HG03103 (cell line): ENCODE measurements around the gene NRM.
"Not testable (repeated sequence)": the region's sequence is repeated elsewhere in the genome, so short reads cannot be mapped to it uniquely, and the experiment has no call there.

Experiments used
- ATAC-seq: cut with Tn5 transposase; IDR thresholded peaks from one replicate; pipeline ENCODE4 v1.9.1; 2021; ENCODE audit warnings: low read depth; ENCODE audit not compliant: unreplicated experiment

NRM gene

DNA sequence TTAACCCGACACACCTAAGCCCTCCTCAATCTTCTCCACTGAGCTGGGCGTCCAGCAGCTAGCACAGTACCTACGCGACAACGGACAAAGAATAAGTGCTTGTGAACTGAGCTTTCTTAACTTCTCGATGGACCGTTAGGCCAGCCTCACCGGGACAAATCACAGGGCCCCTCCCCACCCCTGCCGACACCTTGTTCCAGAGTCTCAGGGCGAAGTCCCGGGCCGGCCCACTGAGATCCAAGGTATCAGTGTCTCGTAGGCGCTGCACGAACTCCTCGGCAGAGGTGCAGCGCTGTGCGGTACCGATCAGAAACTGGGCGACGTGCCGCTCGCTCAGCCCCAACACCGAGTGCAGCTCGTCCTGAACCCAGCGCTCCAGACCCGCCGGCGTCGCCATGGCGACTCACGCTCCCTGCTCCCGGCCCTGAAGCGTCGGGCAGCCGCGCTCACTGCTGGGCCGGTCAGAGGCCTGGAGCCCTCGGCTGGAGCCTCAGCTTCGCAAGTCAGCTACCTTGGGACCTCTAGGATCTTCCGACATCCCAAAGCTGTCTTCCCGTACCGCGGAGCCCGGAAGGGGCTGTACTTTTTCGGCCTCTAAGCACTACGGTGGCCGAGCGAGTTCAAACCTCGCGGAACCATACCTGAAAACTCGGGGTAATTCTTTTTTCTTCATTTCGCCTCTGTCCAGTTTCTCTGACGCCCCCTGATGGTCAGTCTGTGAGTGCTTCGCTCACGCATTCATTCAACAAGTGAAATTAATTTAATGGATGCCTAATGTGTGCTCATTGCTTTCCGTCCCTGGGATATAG is 18.1 kb downstream of the NRM start, which contains the start of gene DHX16:
Gene DHX16 (minus strand): TSS at position 562 of the 809 bp plus-strand sequence. CDS start 165 bp downstream, at position 397.
- ATAC-seq = peak; percentile 53

DNA sequence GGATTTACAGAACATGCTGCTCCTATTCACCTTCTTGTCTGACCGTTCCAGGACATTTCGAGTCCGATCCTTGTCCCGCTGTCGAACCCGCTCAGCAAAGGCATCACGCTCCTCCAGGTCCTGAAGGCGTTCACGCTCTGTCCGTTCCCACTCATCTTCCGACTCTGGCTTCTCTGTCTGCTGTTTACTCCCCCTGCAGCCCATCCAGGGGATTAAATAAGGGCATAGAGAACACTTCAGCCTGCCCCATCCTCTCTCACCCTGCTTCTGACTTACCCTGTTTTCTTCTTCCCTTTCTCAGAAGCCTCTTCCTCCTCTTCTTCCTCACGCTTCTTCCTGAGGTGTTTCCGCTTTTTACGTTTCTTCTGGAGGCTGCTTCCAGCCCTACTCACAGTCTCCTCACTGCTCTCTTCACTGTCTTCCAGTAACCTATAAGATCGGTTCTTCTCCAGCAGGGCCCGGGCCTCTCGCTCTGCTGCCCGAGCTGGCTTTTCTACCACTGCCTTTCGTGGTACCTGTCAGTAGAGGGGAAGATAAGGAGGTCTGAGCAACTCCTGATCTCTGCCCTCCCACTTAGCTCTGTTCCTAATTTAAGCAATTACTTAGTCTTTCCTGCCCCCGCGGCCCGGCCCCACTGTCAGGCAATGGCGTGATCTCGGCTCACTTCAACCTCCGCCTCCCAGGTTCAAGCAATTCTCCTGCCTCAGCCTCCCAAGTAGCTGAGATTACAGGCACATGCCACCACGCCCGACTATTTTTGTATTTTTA is 19.8 kb downstream of the NRM start:
- ATAC-seq = no peak

DNA sequence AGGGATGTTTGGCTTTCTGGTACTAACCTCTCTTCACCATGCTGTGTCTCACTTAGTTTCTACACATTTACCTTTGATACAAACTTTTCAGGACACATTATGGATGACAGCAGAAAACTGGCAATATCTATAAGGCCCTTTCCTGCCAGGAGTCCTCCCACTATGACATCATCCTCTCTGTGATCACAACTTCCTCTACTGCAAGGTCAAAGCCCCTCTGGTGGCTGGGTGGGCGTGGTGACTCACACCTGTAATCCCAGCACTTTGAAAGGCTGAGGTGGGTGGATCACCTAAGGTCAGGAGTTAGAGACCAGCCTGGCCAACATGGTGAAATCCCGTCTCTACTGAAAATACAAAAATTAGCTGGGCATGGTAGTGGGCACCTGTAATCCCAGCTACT is 24.5 kb downstream of the NRM start:
- ATAC-seq = not testable (repeated sequence)

DNA sequence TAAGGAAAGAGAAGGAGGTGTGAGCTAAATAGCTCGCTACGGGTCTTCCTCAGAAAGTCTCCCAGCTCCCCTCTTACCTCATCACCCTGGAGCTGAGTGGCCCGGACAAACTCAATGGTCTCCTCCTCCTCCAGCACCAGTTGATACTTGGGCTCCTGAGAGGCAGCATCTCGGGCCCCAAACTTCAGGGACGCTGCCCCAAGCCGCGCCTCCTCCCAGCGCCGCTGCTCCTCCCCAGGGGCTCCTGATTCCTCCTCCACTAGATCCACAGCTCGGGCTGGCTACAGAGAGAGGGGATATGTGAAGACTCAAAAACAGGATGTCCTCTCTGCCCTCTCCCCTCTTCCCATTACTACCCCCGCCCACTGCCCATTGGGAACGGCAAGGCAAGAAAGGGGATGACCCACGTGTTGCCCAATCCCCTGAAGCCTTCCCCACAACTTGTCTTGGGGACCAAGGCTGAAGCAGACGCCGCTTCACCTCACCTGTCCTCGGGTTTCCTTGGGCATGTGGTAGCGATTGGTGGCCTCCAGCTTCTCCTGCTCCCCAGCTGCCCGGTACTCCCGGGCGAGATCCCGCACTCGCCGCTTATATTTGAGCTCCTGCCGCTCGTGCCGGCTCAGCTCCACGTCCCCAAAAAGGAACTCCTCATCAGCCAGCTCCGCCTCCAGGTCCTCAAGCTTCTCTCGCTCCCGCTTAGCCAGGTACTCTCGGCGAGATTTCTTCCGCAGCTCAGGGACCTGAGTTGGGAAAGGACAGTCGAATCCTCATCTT is 25.6 kb downstream of the NRM start:
- no peak for ATAC-seq

- not testable (repeated sequence) for ATAC-seq
Measured at GRCh38 chr6:30657922-30658321, 32.9 kb downstream of the NRM start.

- no peak for ATAC-seq
Measured at GRCh38 chr6:30657454-30657853, 33.3 kb downstream of the NRM start.

GRCh38 chr6:30656513-30656912 is 34.3 kb downstream of the NRM start:
- ATAC-seq = no peak

- ATAC-seq = no peak
Measured at GRCh38 chr6:30655743-30656094, 35.1 kb downstream of the NRM start.

GRCh38 chr6:30654798-30655742 is 35.7 kb downstream of the NRM start:
- ATAC-seq = no peak

DNA sequence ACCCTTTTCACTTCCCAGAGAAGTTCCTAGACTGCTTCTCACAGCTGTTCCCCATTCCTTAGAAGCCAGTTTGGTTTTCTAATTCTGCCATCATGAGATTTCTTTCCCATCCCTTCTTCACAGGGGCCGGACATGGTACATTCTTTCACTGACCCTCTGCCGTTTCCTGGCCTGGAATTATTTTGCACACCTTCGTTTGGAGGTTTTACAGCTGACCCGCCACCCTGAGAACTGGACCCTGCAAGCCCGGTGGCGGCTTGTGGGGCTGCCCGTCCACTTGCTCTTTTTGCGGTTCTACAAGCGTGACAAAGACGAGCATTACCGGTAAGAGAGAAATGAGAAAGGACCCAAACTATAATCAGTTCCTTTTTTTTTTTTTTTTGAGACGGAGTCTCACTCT is 39.6 kb downstream of the NRM start:
- no peak for ATAC-seq

GRCh38 chr6:30647242-30648116 is 43.3 kb downstream of the NRM start:
- ATAC-seq = peak; percentile 55

- peak; percentile 30 for ATAC-seq
Measured at GRCh38 chr6:30646450-30647241, 44.1 kb downstream of the NRM start, which contains the start of gene C6orf136. C6orf136 (plus strand) TSS chr6:30647133; CDS start chr6:30647232, 99 bp downstream.

DNA sequence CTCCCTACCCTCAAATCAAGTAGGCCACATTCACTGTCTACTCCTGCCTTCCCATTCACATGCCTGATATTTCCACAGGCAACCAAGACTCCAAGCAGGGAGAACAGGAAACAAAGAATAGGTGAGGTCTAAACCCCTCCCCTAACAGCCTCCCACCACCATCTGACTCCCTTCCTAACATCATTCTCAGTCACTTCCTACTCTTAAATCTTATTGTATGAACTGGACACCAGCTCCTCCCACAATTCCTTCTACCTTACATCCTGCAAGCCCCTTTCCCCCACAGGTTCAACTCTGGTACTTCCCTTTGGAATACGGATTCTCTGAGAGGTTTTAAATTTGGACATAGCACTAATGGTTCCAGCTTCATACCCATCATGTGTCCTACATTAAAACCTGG is 44.8 kb downstream of the NRM start:
- ATAC-seq = no peak

DNA sequence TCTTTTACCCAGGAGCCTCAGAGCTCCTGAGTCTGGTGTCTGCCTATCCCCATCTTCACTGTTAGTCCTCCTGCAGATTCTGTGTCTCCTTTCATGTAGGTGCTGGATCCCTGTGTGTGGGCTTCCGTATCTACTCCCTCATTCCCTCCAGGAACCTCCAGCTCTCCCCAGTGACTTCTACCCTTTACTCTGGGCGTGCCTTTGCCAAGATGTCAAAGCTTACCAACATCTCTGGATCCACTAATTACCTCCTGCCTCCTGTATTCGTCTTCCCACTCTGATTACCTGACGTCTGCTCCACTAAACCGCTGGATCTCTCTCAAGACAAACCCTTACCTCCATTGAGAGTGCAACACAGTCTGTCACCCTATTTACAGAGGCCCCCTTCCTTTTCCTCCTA is 46.0 kb downstream of the NRM start:
- ATAC-seq = no peak

GRCh38 chr6:30643656-30644055 is 47.1 kb downstream of the NRM start:
- ATAC-seq = no peak

- ATAC-seq = no peak
Measured at GRCh38 chr6:30641048-30641447, 49.7 kb downstream of the NRM start.

- ATAC-seq = no peak
Measured at GRCh38 chr6:30640481-30640880, 50.3 kb downstream of the NRM start.
